Breast epithelium (tissue), 4 donors: Measurements from ENCODE around the gene ABCA4. TPM values are rescaled to one million over a fixed set of nuclear protein-coding genes. Genes with fewer than 3 reads are reported as not detected.
A peak's percentile ranks its signal among the peaks of the same experiment; 100 is the strongest.

Experiments
- DNase-seq, 2 donors: peaks; one replicate each; pipeline ENCODE4 v3.0.0-alpha.2; 2019; ENCODE audit warnings: low spot score in 2 of 2
- H3K27ac ChIP-seq, 2 donors: fragments of 200-600 bp; sonication (generic) in 1 of 2; one replicate each; pipeline ENCODE4 v1.5.1; 2016 to 2019; ENCODE audit warnings: mild to moderate bottlenecking in 1 of 2
- H3K27me3 ChIP-seq, 2 donors: fragments of 200-600 bp; sonication (generic) in 1 of 2; one replicate each; pipeline versions ENCODE4 v1.5.1 to v1.6.0; 2017 to 2019; ENCODE audit warnings: control low read depth in 1 of 2, mild to moderate bottlenecking in 1 of 2
- H3K36me3 ChIP-seq: fragments of 200-600 bp; one replicate; pipeline ENCODE4 v1.5.1; 2019
- H3K4me1 ChIP-seq, 2 donors: fragments of 200-600 bp; sonication (generic); one replicate each; pipeline ENCODE4 v1.5.1; 2016 to 2019; ENCODE audit warnings: control low read depth in 1 of 2
- H3K4me3 ChIP-seq, 3 donors: fragments of 200-600 bp; sonication (generic); 1 replicate in 2 of 3; 2 replicates in 1 of 3; pipeline ENCODE4 v1.5.1; 2016 to 2019; ENCODE audit warnings: mild to moderate bottlenecking in 3 of 3, moderate library complexity in 2 of 3
- H3K9me3 ChIP-seq, 2 donors: fragments of 200-600 bp; sonication (generic) in 1 of 2; one replicate each; pipeline ENCODE4 v1.5.1; 2016 to 2019; ENCODE audit warnings: control low read depth in 1 of 2
- CTCF ChIP-seq, 3 donors: fragments of 450-650 bp; IDR thresholded peaks; one replicate each; pipeline ENCODE4 v1.5.1; 2016 to 2017; ENCODE audit warnings: antibody characterized with exemption in 3 of 3, mild to moderate bottlenecking in 3 of 3, moderate library complexity in 3 of 3
- POLR2A ChIP-seq: fragments of 450-650 bp; IDR thresholded peaks from one replicate; pipeline ENCODE4 v1.6.1; 2016; ENCODE audit warnings: antibody characterized with exemption, mild to moderate bottlenecking, moderate library complexity
- POLR2AphosphoS5 ChIP-seq, 3 donors: sonication (generic); formaldehyde crosslinking; IDR thresholded peaks; one replicate each; pipeline ENCODE4 v1.6.1; 2017; ENCODE audit warnings: antibody characterized with exemption in 3 of 3
- intact Hi-C: fragments of 100-400 bp; cut with DNase I; formaldehyde crosslinking; loops from one replicate; pipeline ENCODE4 v1.15.1; 2023; ENCODE audit warnings: low total_unique reads
- total RNA-seq, 3 donors: library from RNA; depleted of rRNA; stranded (reverse); fragments of >200 nt; gene quantifications; one replicate each; pipeline ENCODE4 v1.1.0, GENCODE V29; 2016

Gene ABCA4
- total RNA-seq, 3 donors from 2014 or later, result 0.16 to 3.5 (median 1.3) TPM

GRCh38 chr1:93969371-93969770, 151.6 kb downstream of the ABCA4 start:
- H3K9me3 ChIP-seq, result no peaks in the 10 kb centered on the region
- no peak overlapping the region for H3K4me3 ChIP-seq
- no peak for TF ChIP-seq CTCF (IDR thresholded peaks at IDR 0.05)
- no peaks in the 10 kb centered on the region for H3K36me3 ChIP-seq
- intact Hi-C loops, result no loop called here
- no peak for DNase-seq
- no peaks in the 10 kb centered on the region for H3K4me1 ChIP-seq
- H3K27me3 ChIP-seq, result no peaks in the 10 kb centered on the region
- H3K27ac ChIP-seq, result no peak overlapping the region

- intact Hi-C loops, result no loop called here
- H3K4me3 ChIP-seq, result no peak overlapping the region
- TF ChIP-seq POLR2AphosphoS5 (IDR thresholded peaks at IDR 0.05) (no peak), POLR2A (no peak)
- no peak overlapping the region for H3K27ac ChIP-seq
- no peaks in the 10 kb centered on the region for H3K9me3 ChIP-seq
- no peak for DNase-seq
- no peaks in the 10 kb centered on the region for H3K27me3 ChIP-seq
- no peaks in the 10 kb centered on the region for H3K36me3 ChIP-seq
- no peaks in the 10 kb centered on the region for H3K4me1 ChIP-seq
Measured at GRCh38 chr1:93967306-93967705, 153.6 kb downstream of the ABCA4 start.

DNA sequence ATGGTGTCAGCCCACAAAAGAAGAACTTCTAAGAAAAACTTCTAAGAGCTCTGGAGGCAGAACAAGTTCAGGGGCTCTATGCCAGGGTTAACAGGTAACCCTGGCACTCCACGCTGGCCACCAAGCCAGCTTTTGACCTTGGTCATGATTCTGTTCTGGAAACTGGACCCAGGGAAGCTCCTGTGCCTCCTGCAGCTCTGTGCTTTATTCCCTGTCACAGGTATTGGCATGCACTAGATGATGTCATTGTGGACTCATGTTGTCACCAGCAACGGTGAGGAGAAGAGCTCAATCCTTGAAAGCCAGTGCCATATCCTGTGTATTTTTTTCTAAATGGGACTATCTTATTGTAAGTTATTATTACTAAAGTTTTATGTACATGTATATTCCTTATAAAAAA, 155.1 kb downstream of the ABCA4 start:
- no peak for DNase-seq
- Histone ChIP-seq H3K36me3 (no peaks in the 10 kb centered on the region), H3K27ac (peak overlapping the region; percentile 8 to 65), H3K27me3 (no peaks in the 10 kb centered on the region), H3K9me3 (no peaks in the 10 kb centered on the region), H3K4me3 (no peak overlapping the region), H3K4me1 (no peaks in the 10 kb centered on the region)
- intact Hi-C loops, result no loop called here
- no peak for TF ChIP-seq POLR2A
- TF ChIP-seq CTCF (IDR thresholded peaks at IDR 0.05), result no peak
- no peak for TF ChIP-seq POLR2AphosphoS5 (IDR thresholded peaks at IDR 0.05)

DNA sequence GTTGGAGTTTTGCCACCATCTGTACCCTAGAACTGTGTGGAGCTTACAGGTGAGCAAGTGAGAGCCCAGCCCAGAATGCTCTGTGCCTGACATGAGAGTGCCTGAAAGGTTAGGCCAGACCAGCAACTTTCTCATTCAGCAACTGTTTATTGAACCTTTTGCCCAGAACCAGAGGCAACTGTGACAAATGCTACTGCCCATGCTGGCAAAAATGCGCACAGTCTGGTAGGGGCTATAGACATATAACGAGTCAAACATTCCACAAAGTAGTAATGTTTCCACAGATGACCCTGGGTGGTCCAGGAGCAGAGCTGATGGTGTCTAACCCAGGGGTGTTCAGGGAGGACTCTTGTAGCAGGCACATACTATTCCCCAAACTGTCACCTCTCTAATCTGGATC, 155.7 kb downstream of the ABCA4 start:
- TF ChIP-seq POLR2AphosphoS5 (IDR thresholded peaks at IDR 0.05) (no peak), POLR2A (no peak), CTCF (IDR thresholded peaks at IDR 0.05) (no peak)
- Histone ChIP-seq H3K4me1 (no peaks in the 10 kb centered on the region), H3K4me3 (no peak overlapping the region), H3K27ac (peak overlapping the region; percentile 8 to 65), H3K27me3 (no peaks in the 10 kb centered on the region), H3K36me3 (no peaks in the 10 kb centered on the region), H3K9me3 (no peaks in the 10 kb centered on the region)
- intact Hi-C loops, result no loop called here
- no peak for DNase-seq

- Histone ChIP-seq H3K4me3 (no peak overlapping the region), H3K27ac (peak overlapping the region; percentile 46 to 65), H3K36me3 (no peaks in the 10 kb centered on the region), H3K4me1 (no peaks in the 10 kb centered on the region), H3K27me3 (no peaks in the 10 kb centered on the region), H3K9me3 (no peaks in the 10 kb centered on the region)
- TF ChIP-seq CTCF (IDR thresholded peaks at IDR 0.05) (no peak), POLR2A (no peak), POLR2AphosphoS5 (IDR thresholded peaks at IDR 0.05) (no peak)
- no peak for DNase-seq
- intact Hi-C loops, result no loop called here
Measured at GRCh38 chr1:93964777-93965200, 156.2 kb downstream of the ABCA4 start.

DNA sequence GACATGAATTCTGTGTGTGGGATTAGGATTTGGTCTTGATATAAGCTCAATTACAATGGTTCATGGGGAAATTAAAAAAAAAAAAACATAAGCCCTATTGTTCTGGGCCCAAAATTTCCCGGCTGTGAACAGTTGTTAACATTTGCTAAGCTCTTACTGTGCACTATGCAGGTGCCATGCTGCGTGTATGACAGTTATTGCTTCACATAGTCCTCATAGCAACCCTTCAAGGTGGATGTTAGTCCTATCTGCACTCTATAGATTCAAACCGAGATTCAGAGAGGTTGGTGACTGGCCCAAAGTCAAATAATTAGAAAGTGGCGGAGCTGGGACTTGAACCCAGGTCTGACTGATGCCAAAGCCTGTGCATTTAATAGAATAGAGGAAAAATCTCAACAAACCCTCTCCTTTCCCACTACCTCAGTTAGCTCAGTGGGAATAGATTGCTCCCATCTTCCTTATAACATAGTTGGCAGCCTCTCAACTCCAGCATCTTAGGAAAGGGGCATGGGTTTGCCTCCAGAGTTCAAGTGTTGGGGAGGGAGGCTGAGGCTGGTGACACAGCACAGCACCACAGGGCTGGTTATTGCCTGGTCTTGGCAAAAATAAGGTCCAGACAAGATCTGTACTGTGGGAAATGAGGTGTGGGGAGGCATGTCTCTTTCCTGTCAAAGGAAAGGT, 156.7 kb downstream of the ABCA4 start:
- H3K27me3 ChIP-seq, result no peaks in the 10 kb centered on the region
- no peaks in the 10 kb centered on the region for H3K4me1 ChIP-seq
- H3K9me3 ChIP-seq, result no peaks in the 10 kb centered on the region
- H3K4me3 ChIP-seq, result no peak overlapping the region
- no peaks in the 10 kb centered on the region for H3K36me3 ChIP-seq
- intact Hi-C loops, result no loop called here
- DNase-seq, result no peak
- TF ChIP-seq POLR2AphosphoS5 (IDR thresholded peaks at IDR 0.05), result no peak
- no peak for TF ChIP-seq POLR2A
- TF ChIP-seq CTCF (IDR thresholded peaks at IDR 0.05), result no peak
- H3K27ac ChIP-seq, result peak overlapping the region; percentile 46 to 65
